HCT116 (cell line): ENCODE data around the gene SNTG2. TPM values are rescaled to one million over a fixed set of nuclear protein-coding genes. Genes with fewer than 3 reads are reported as not detected.
A peak's percentile ranks its signal among the peaks of the same experiment; 100 is the strongest.

ENCODE experiments used
- ATAC-seq: fragments of 200-7000 bp; cut with Tn5 transposase; 2 replicates; pipeline ENCODE4 v1.9.1; 2020; ENCODE audit warnings: mild to moderate bottlenecking, moderate library complexity
- Bru-seq: library from RNA; stranded (reverse); fragments of 400-500 nt; gene quantifications from one replicate; lab custom pipeline; 2021; lab: Mats Ljungman, UMichigan
- BruChase-seq, 2 experiments: library from RNA; stranded (reverse); fragments of 400-500 nt; gene quantifications; one replicate each; lab custom pipeline; 2021; lab: Mats Ljungman, UMichigan
- BruUV-seq: library from RNA; stranded (reverse); fragments of 400-500 nt; replicated peaks from 2 replicates; lab custom pipeline; 2021; lab: Mats Ljungman, UMichigan
- CTCF ChIA-PET: fragments of 300-600 bp; sonication (Branson Sonifier 250); formaldehyde crosslinking; loops from one replicate; lab custom pipeline; 2021; ENCODE audit warnings: antibody characterized with exemption; lab: Charles Lee
- POLR2A ChIA-PET: fragments of 300-600, 350-600 bp; sonication (Branson Sonifier 250); formaldehyde crosslinking; loops from one replicate; lab custom pipeline; 2021; ENCODE audit warnings: antibody characterized with exemption; lab: Charles Lee
- RAD21 ChIA-PET, 2 experiments: fragments of 300-600 bp; sonication (Branson Sonifier 250); formaldehyde crosslinking; loops; one replicate each; lab custom pipeline; 2023; ENCODE audit warnings: low total read pairs in 2 of 2; ENCODE audit not compliant: uncharacterized antibody in 2 of 2, unreplicated experiment in 2 of 2, low non-redundant PET in 1 of 2; lab: Charles Lee
- DNase-seq: peaks from one replicate; pipeline ENCODE4 v3.0.0-alpha.2; 2010; ENCODE audit warnings: low read depth, low spot score
- H2AFZ ChIP-seq: fragments of 200-600 bp; shearing (Covaris generic), sonication (generic); 2 replicates; pipeline ENCODE4 v1.6.1; 2017; ENCODE audit warnings: low read depth, mixed run types, mixed read lengths, antibody characterized with exemption, low read length; ENCODE audit not compliant: poor library complexity, severe bottlenecking
- H3K27ac ChIP-seq: 2 replicates; pipeline ENCODE4 v1.5.1; 2012; ENCODE audit warnings: low read depth, low read length
- H3K27me3 ChIP-seq: fragments of 200-600 bp; sonication (generic); 2 replicates; pipeline ENCODE4 v1.6.1; 2016; ENCODE audit warnings: mixed run types, low read length, mixed read lengths; ENCODE audit not compliant: insufficient read depth
- H3K36me3 ChIP-seq, 2 experiments: fragments of 200-500 bp in 1 of 2; fragments of 200-600 bp in 1 of 2; sonication (Bioruptor generic) in 1 of 2; sonication (generic) in 1 of 2; 2 replicates each; pipeline versions ENCODE4 v1.5.1 to v1.6.1; 2014 to 2016; ENCODE audit warnings: low read length in 2 of 2, inconsistent platforms in 1 of 2, mixed read lengths in 1 of 2, mixed run types in 1 of 2; ENCODE audit not compliant: insufficient read depth in 2 of 2, control insufficient read depth in 1 of 2
- H3K4me1 ChIP-seq, 2 experiments: fragments of 200-600 bp in 1 of 2; sonication (generic) in 1 of 2; 2 replicates each; pipeline versions ENCODE4 v1.5.1 to v1.6.1; 2012 to 2017; ENCODE audit warnings: low read length in 2 of 2, inconsistent platforms in 1 of 2, mild to moderate bottlenecking in 1 of 2, mixed read lengths in 1 of 2, mixed run types in 1 of 2, moderate library complexity in 1 of 2; ENCODE audit not compliant: insufficient read depth in 2 of 2, control insufficient read depth in 1 of 2
- H3K4me2 ChIP-seq: fragments of 200-600 bp; sonication (generic); 2 replicates; pipeline ENCODE4 v1.6.1; 2017; ENCODE audit warnings: mixed run types, low read length, mixed read lengths
- H3K4me3 ChIP-seq, 2 experiments: fragments of 200-600 bp in 1 of 2; sonication (generic) in 1 of 2; replicated peaks in 1 of 2; 2 replicates each; pipeline ENCODE4 v1.5.1; 2011 to 2016; ENCODE audit warnings: low read length in 2 of 2, control low read depth in 1 of 2, low read depth in 1 of 2, mild to moderate bottlenecking in 1 of 2, mixed read lengths in 1 of 2, mixed run types in 1 of 2
- H3K79me2 ChIP-seq: fragments of 200-600 bp; sonication (generic); 2 replicates; pipeline ENCODE4 v1.6.1; 2017; ENCODE audit warnings: mild to moderate bottlenecking, mixed run types, low read length, moderate library complexity, mixed read lengths; ENCODE audit not compliant: insufficient read depth
- H3K9ac ChIP-seq: fragments of 200-600 bp; sonication (generic); 2 replicates; pipeline ENCODE4 v1.6.1; 2016; ENCODE audit warnings: low read length, mixed read lengths
- H3K9me2 ChIP-seq: fragments of 200-600 bp; sonication (generic), shearing (Covaris generic); 2 replicates; pipeline ENCODE4 v1.6.1; 2017; ENCODE audit warnings: mixed run types, mild to moderate bottlenecking, moderate library complexity; ENCODE audit not compliant: insufficient read depth
- H3K9me3 ChIP-seq, 2 experiments: fragments of 200-500 bp in 1 of 2; fragments of 200-600 bp in 1 of 2; sonication (Bioruptor generic) in 1 of 2; sonication (generic) in 1 of 2; 2 replicates each; pipeline ENCODE4 v1.6.1; 2014 to 2017; ENCODE audit warnings: low read length in 2 of 2, mixed read lengths in 2 of 2, inconsistent platforms in 1 of 2, low read depth in 1 of 2, mild to moderate bottlenecking in 1 of 2, mixed run types in 1 of 2, moderate library complexity in 1 of 2; ENCODE audit not compliant: control insufficient read depth in 1 of 2, insufficient read depth in 1 of 2
- H4K20me1 ChIP-seq: fragments of 200-600 bp; sonication (generic), shearing (Covaris generic); 2 replicates; pipeline ENCODE4 v1.6.1; 2017; ENCODE audit warnings: mixed run types, mild to moderate bottlenecking, moderate library complexity; ENCODE audit not compliant: insufficient read depth
- ATF3 ChIP-seq: IDR thresholded peaks from 2 replicates; pipeline ENCODE4 v1.6.1; 2012
- CBX3 ChIP-seq: IDR thresholded peaks from 2 replicates; pipeline ENCODE4 v1.6.1; 2012; ENCODE audit warnings: low read depth
- CEBPB ChIP-seq: IDR thresholded peaks from 2 replicates; pipeline ENCODE4 v1.6.1; 2012; ENCODE audit warnings: low read depth
- CTCF ChIP-seq, 3 experiments: fragments of 200-600 bp in 1 of 3; sonication (generic) in 1 of 3; IDR thresholded peaks in 2 of 3; conservative IDR thresholded peaks in 1 of 3; 2 replicates each; pipeline ENCODE4 v1.5.1; 2012 to 2017; ENCODE audit warnings: low read depth in 2 of 3, low read length in 2 of 3, antibody characterized with exemption in 1 of 3, borderline replicate concordance in 1 of 3, control low read depth in 1 of 3, mild to moderate bottlenecking in 1 of 3, mixed read lengths in 1 of 3, mixed run types in 1 of 3, moderate library complexity in 1 of 3; ENCODE audit not compliant: insufficient read depth in 1 of 3
- EZH2 ChIP-seq: fragments of 200-600 bp; sonication (generic); IDR thresholded peaks from 2 replicates; pipeline ENCODE4 v1.6.1; 2017; ENCODE audit warnings: antibody characterized with exemption, mixed run types
- EZH2phosphoT487 ChIP-seq: fragments of 200-600 bp; IDR thresholded peaks from 2 replicates; pipeline ENCODE4 v1.6.1; 2018; ENCODE audit warnings: antibody characterized with exemption, borderline replicate concordance
- JUND ChIP-seq: IDR thresholded peaks from 2 replicates; pipeline ENCODE4 v1.6.1; 2012
- MAX ChIP-seq: IDR thresholded peaks from 2 replicates; pipeline ENCODE4 v1.6.1; 2012
- POLR2A ChIP-seq: IDR thresholded peaks from 2 replicates; pipeline ENCODE4 v1.7.0; 2011; ENCODE audit warnings: borderline replicate concordance; ENCODE audit not compliant: insufficient read depth, insufficient read length; ENCODE audit errors: extremely low read depth
- POLR2AphosphoS5 ChIP-seq: IDR thresholded peaks from 2 replicates; pipeline ENCODE4 v1.6.1; 2011; ENCODE audit warnings: mild to moderate bottlenecking, low read depth, low read length, moderate library complexity
- REST ChIP-seq: IDR thresholded peaks from 2 replicates; pipeline ENCODE4 v1.6.1; 2012; ENCODE audit warnings: low read depth
- TCF7L2 ChIP-seq: IDR thresholded peaks from 2 replicates; pipeline ENCODE4 v1.7.0; 2011; ENCODE audit warnings: borderline replicate concordance, inconsistent platforms; ENCODE audit not compliant: insufficient read depth, insufficient read length; ENCODE audit errors: extremely low read depth
- YY1 ChIP-seq: IDR thresholded peaks from 2 replicates; pipeline ENCODE4 v1.6.1; 2011; ENCODE audit warnings: low read length, low read depth, moderate library complexity, mild to moderate bottlenecking; ENCODE audit not compliant: insufficient replicate concordance; ENCODE audit errors: extremely low read depth
- ZBTB33 ChIP-seq: IDR thresholded peaks from 2 replicates; pipeline ENCODE4 v1.6.1; 2011; ENCODE audit warnings: mild to moderate bottlenecking, low read length, moderate library complexity; ENCODE audit not compliant: insufficient replicate concordance; ENCODE audit errors: extremely low read depth
- intact Hi-C: fragments of 100-400 bp; cut with micrococcal nuclease; formaldehyde crosslinking; loops from 2 replicates; pipeline ENCODE4 v1.10.0; 2022
- long read RNA-seq: library from polyadenylated mRNA; unstranded; transcript quantifications from one replicate; pipeline ENCODE4 v2.0.0, GENCODE V29; 2021; ENCODE audit not compliant: unreplicated experiment
- polyA plus RNA-seq: library from polyadenylated mRNA; unstranded; fragments of >200 nt; gene quantifications from 2 replicates; pipeline ENCODE4 v1.2.1, GENCODE V29; 2012; ENCODE audit warnings: missing spikeins
- total RNA-seq: library from RNA; stranded (reverse); gene quantifications from one replicate; pipeline ENCODE4 v1.2.1, GENCODE V29; 2021; ENCODE audit not compliant: unreplicated experiment

Gene SNTG2
- total RNA-seq (not detected), Bru-seq, nascent RNA (percentile 9 among the genes with signal in this experiment), BruChase-seq, experiment 1, labeled RNA remaining after a 6-hour chase (percentile 8 among the genes with signal in this experiment), BruChase-seq, experiment 2, labeled RNA remaining after a 2-hour chase (percentile 13 among the genes with signal in this experiment)
- 0.07 and 0.21 TPM in 2 replicates for polyA plus RNA-seq
- long read RNA-seq: 0 reads

GRCh38 chr2:950080-950966 lies at the start of gene SNTG2:
SNTG2 (plus strand) TSS chr2:950849; CDS start chr2:950997, 148 bp downstream.
- Histone ChIP-seq H3K27ac (no peak within 1 kb of the TSS), H3K27me3 (no peaks in the 10 kb centered on the region), H3K9ac (no peak within 1 kb of the TSS), H3K4me3 (no peak within 1 kb of the TSS), H3K36me3 (no peaks in the 10 kb centered on the region), H3K9me3 (no peaks in the 10 kb centered on the region), H4K20me1 (no peaks in the 10 kb centered on the region), H3K4me1 (no peaks in the 10 kb centered on the region), H2AFZ (no peak within 1 kb of the TSS), H3K9me2 (no peaks in the 10 kb centered on the region), H3K4me2 (no peak within 1 kb of the TSS), H3K79me2 (no peaks in the 10 kb centered on the region)
- no peak for ATAC-seq
- no peak for DNase-seq
- RAD21 ChIA-PET: no interaction called here
- CTCF ChIA-PET: no interaction called here
- TF ChIP-seq CBX3: no peak
- TF ChIP-seq CTCF (IDR thresholded peaks at IDR 0.05 in 2 of 3, conservative IDR thresholded peaks at IDR 0.05 in 1 of 3; ENCODE audit: borderline replicate concordance in 1 of 3, insufficient read depth in 1 of 3, low read depth in 2 of 3, low read length in 2 of 3): no peak
- no peak for TF ChIP-seq POLR2A
- TF ChIP-seq EZH2: no peak
- TF ChIP-seq CEBPB: no peak
- no peak for TF ChIP-seq REST
- no peak for TF ChIP-seq MAX
- no peak for TF ChIP-seq YY1
- no peak for TF ChIP-seq EZH2phosphoT487
- no peak for TF ChIP-seq TCF7L2
- TF ChIP-seq ATF3: no peak
- TF ChIP-seq ZBTB33: no peak
- TF ChIP-seq POLR2AphosphoS5: no peak
- TF ChIP-seq JUND: no peak
- POLR2A ChIA-PET: no interaction called here
- no TSS peak for BruUV-seq
- intact Hi-C loops: no loop called here
